CD4-positive, alpha-beta T cell treated with Interleukin-4 for 4 hours (primary cell): ENCODE data around the gene TP73.
"Not testable (repeated sequence)": the region's sequence is repeated elsewhere in the genome, so short reads cannot be mapped to it uniquely, and the experiment has no call there.

ENCODE experiments used
- DNase-seq: peaks from one replicate; pipeline ENCODE4 v3.0.0-alpha.2; 2020

TP73 gene

GRCh38 chr1:3746389-3746829, 94.1 kb downstream of the TP73 start:
- DNase-seq: no peak

GRCh38 chr1:3746830-3747521, 94.7 kb downstream of the TP73 start:
- DNase-seq: peak; percentile 85

- no peak for DNase-seq
Observed at GRCh38 chr1:3747522-3747848, 95.2 kb downstream of the TP73 start.

- no peak for DNase-seq
Observed at GRCh38 chr1:3747903-3748302, 95.6 kb downstream of the TP73 start.

- not testable (repeated sequence) for DNase-seq
Observed at GRCh38 chr1:3748316-3748900, 96.1 kb downstream of the TP73 start.

GRCh38 chr1:3749512-3749911, 97.2 kb downstream of the TP73 start:
- DNase-seq: no peak

GRCh38 chr1:3750741-3751140, 98.4 kb downstream of the TP73 start:
- DNase-seq: no peak

- no peak for DNase-seq
Observed at GRCh38 chr1:3752400-3752945, 100.2 kb downstream of the TP73 start, which contains the start of gene CCDC27. Gene CCDC27 (plus strand): TSS chr1:3752450. CDS start chr1:3752482, 32 bp downstream.

GRCh38 chr1:3753656-3754454, 101.5 kb downstream of the TP73 start:
- DNase-seq: no peak

GRCh38 chr1:3756394-3756793, 104.1 kb downstream of the TP73 start:
- DNase-seq: no peak

GRCh38 chr1:3759164-3759563, 106.8 kb downstream of the TP73 start:
- no peak for DNase-seq

GRCh38 chr1:3759796-3760195, 107.5 kb downstream of the TP73 start:
- no peak for DNase-seq

GRCh38 chr1:3761296-3762010, 109.1 kb downstream of the TP73 start:
- no peak for DNase-seq

- DNase-seq: no peak
Observed at GRCh38 chr1:3762151-3762872, 110.0 kb downstream of the TP73 start.

- no peak for DNase-seq
Observed at GRCh38 chr1:3762873-3763228, 110.5 kb downstream of the TP73 start.

GRCh38 chr1:3763351-3764125, 111.2 kb downstream of the TP73 start:
- DNase-seq: no peak

GRCh38 chr1:3767328-3767925, 115.1 kb downstream of the TP73 start:
- DNase-seq: no peak

GRCh38 chr1:3768811-3769390, 116.6 kb downstream of the TP73 start:
- DNase-seq: no peak

GRCh38 chr1:3770047-3770765, 117.9 kb downstream of the TP73 start:
- DNase-seq: no peak
